OCI-LY3 (cell line): Measurements from ENCODE around the gene LYZL6.

Experiments used
- EZH2phosphoT487 ChIP-seq: fragments of 200-600 bp; shearing (Covaris generic); IDR thresholded peaks from 2 replicates; pipeline ENCODE4 v1.6.1; 2018; ENCODE audit warnings: antibody characterized with exemption, mixed run types, low read depth
- TF ChIP-seq, protein P1 (sequence below): fragments of 200-600, 300-600 bp; sonication (generic); IDR thresholded peaks from 2 replicates; pipeline ENCODE4 v1.5.1; 2014; ENCODE audit warnings: antibody characterized with exemption, low read length, low read depth

DNA sequence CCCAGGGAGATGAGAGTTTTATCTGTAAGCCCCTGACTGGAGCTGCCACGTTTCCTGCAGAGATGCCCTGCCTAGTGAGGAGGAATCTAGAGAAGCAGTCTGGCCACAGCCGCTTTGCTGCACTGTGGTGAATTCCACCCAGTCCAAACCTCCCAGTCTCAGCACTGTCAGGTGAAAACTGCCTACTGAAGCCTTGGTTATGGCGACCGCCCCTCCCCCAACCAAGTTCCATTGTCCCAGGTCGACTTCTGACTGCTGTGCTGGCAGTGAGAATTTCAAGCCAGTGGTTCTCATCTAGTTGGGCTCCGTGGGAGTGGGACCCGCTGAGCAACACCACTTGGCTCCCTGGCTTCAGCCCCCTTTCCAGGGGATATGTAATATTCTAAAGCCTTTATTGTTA, 10.2 kb upstream of the LYZL6 start:
- TF ChIP-seq, protein P1, sequence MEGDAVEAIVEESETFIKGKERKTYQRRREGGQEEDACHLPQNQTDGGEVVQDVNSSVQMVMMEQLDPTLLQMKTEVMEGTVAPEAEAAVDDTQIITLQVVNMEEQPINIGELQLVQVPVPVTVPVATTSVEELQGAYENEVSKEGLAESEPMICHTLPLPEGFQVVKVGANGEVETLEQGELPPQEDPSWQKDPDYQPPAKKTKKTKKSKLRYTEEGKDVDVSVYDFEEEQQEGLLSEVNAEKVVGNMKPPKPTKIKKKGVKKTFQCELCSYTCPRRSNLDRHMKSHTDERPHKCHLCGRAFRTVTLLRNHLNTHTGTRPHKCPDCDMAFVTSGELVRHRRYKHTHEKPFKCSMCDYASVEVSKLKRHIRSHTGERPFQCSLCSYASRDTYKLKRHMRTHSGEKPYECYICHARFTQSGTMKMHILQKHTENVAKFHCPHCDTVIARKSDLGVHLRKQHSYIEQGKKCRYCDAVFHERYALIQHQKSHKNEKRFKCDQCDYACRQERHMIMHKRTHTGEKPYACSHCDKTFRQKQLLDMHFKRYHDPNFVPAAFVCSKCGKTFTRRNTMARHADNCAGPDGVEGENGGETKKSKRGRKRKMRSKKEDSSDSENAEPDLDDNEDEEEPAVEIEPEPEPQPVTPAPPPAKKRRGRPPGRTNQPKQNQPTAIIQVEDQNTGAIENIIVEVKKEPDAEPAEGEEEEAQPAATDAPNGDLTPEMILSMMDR: no peak
- no peak for TF ChIP-seq EZH2phosphoT487
